ENCODE results near the gene AGPAT3.

DNA sequence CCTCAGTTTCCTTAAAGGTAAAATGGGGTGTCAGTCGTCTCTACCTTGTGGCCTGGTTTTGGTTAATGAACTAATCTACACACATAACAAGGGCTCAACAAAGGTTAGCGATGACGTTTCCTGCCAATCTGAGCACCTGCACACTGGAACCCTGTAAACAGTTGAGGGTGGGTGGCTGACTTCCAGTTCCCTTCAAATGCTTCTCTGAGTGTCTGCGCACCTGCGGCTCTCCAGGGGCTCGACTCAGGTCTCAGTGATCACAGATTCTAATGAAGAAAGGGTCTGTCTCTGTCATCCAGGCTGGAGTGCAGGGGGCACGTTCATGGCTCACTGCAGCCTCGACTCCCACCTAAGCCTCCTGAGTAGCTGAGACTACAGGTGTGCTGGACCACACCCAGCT, 3.3 kb upstream of the AGPAT3 start:
- no peak for TF ChIP-seq CTCF (IDR thresholded peaks at IDR 0.05)
- no peak for TF ChIP-seq POLR2A (IDR thresholded peaks at IDR 0.05)
- no peak for TF ChIP-seq POLR2AphosphoS5 (IDR thresholded peaks at IDR 0.05)
